ENCODE measurements around the gene CACNA1S.

Gene CACNA1S

GRCh38 chr1:201137024-201137392 lies 24.8 kb upstream of the CACNA1S start:
- Histone ChIP-seq H3K27me3 (ENCODE audit: low read depth, low read length) (no peaks in the 10 kb centered on the region), H4K20me1 (ENCODE audit: insufficient read depth, low read length) (peaks cover 4% of the 10 kb centered on the region; the same call in 1 of the 2 replicates), H2AFZ (ENCODE audit: low read depth, low read length) (no peak overlapping the region), H3K4me3 (ENCODE audit: low read length) (no peak overlapping the region), H3K4me1 (ENCODE audit: low read length) (no peaks in the 10 kb centered on the region), H3K9me3 (ENCODE audit: insufficient read depth, low read length) (no peaks in the 10 kb centered on the region), H3K4me2 (ENCODE audit: low read length) (no peak overlapping the region), H3K36me3 (replicated peaks; ENCODE audit: low read depth, low read length) (peaks cover 30% of the 10 kb centered on the region), H3K27ac (ENCODE audit: low read length) (no peak overlapping the region), H3K79me2 (ENCODE audit: low read length) (no peaks in the 10 kb centered on the region), H3K9ac (ENCODE audit: low read length) (no peak overlapping the region)
- TF ChIP-seq EZH2phosphoT487 (IDR thresholded peaks at IDR 0.05; ENCODE audit: low read depth) = no peak
- TF ChIP-seq, protein P1, sequence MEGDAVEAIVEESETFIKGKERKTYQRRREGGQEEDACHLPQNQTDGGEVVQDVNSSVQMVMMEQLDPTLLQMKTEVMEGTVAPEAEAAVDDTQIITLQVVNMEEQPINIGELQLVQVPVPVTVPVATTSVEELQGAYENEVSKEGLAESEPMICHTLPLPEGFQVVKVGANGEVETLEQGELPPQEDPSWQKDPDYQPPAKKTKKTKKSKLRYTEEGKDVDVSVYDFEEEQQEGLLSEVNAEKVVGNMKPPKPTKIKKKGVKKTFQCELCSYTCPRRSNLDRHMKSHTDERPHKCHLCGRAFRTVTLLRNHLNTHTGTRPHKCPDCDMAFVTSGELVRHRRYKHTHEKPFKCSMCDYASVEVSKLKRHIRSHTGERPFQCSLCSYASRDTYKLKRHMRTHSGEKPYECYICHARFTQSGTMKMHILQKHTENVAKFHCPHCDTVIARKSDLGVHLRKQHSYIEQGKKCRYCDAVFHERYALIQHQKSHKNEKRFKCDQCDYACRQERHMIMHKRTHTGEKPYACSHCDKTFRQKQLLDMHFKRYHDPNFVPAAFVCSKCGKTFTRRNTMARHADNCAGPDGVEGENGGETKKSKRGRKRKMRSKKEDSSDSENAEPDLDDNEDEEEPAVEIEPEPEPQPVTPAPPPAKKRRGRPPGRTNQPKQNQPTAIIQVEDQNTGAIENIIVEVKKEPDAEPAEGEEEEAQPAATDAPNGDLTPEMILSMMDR (IDR thresholded peaks at IDR 0.05; ENCODE audit: low read depth, low read length) = no peak

GRCh38 chr1:201136355-201137023 lies 24.3 kb upstream of the CACNA1S start:
- H3K36me3 ChIP-seq (replicated peaks; ENCODE audit: low read depth, low read length) = peaks cover 27% of the 10 kb centered on the region
- no peak overlapping the region for H2AFZ ChIP-seq (ENCODE audit: low read depth, low read length)
- peaks cover 4% of the 10 kb centered on the region; the same call in 1 of the 2 replicates for H4K20me1 ChIP-seq (ENCODE audit: insufficient read depth, low read length)
- TF ChIP-seq EZH2phosphoT487 (IDR thresholded peaks at IDR 0.05; ENCODE audit: low read depth) = no peak
- TF ChIP-seq, protein P1 (IDR thresholded peaks at IDR 0.05; ENCODE audit: low read depth, low read length) = no peak
- H3K4me2 ChIP-seq (ENCODE audit: low read length) = no peak overlapping the region
- H3K9me3 ChIP-seq (ENCODE audit: insufficient read depth, low read length) = no peaks in the 10 kb centered on the region
- H3K27ac ChIP-seq (ENCODE audit: low read length) = no peak overlapping the region
- H3K4me3 ChIP-seq (ENCODE audit: low read length) = no peak overlapping the region
- no peaks in the 10 kb centered on the region for H3K4me1 ChIP-seq (ENCODE audit: low read length)
- no peak overlapping the region for H3K9ac ChIP-seq (ENCODE audit: low read length)
- H3K27me3 ChIP-seq (ENCODE audit: low read depth, low read length) = no peaks in the 10 kb centered on the region
- no peaks in the 10 kb centered on the region for H3K79me2 ChIP-seq (ENCODE audit: low read length)

DNA sequence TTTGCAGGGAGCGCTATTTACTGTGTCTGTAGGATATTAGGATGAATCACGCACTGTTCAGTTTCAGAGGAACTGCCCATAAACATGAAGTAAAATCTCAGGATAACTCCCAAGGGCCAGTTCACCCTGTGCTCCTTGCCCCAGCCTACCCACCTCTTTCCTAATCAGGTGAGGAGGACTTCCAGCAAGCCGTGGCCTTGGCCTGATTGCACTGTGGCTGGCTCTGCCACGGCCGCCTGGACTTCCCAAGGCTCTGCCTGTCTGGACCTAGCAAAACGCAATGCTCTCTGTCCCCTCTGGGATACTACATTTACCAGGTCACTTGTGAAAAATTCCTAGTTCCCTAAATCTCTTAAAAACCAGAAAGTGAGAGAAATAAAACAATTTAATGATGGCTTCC lies 22.2 kb upstream of the CACNA1S start:
- Histone ChIP-seq H4K20me1 (ENCODE audit: insufficient read depth, low read length) (no peaks in the 10 kb centered on the region; the same call in 1 of the 2 replicates), H3K4me2 (ENCODE audit: low read length) (no peak overlapping the region), H3K79me2 (ENCODE audit: low read length) (no peaks in the 10 kb centered on the region), H3K27me3 (ENCODE audit: low read depth, low read length) (no peaks in the 10 kb centered on the region), H3K27ac (ENCODE audit: low read length) (no peak overlapping the region), H3K4me1 (ENCODE audit: low read length) (no peaks in the 10 kb centered on the region), H3K9me3 (ENCODE audit: insufficient read depth, low read length) (no peaks in the 10 kb centered on the region), H3K9ac (ENCODE audit: low read length) (no peak overlapping the region), H2AFZ (ENCODE audit: low read depth, low read length) (no peak overlapping the region), H3K4me3 (ENCODE audit: low read length) (no peak overlapping the region), H3K36me3 (replicated peaks; ENCODE audit: low read depth, low read length) (peaks cover 12% of the 10 kb centered on the region)
- TF ChIP-seq EZH2phosphoT487 (IDR thresholded peaks at IDR 0.05; ENCODE audit: low read depth) = no peak
- TF ChIP-seq, protein P1 (IDR thresholded peaks at IDR 0.05; ENCODE audit: low read depth, low read length) = no peak

DNA sequence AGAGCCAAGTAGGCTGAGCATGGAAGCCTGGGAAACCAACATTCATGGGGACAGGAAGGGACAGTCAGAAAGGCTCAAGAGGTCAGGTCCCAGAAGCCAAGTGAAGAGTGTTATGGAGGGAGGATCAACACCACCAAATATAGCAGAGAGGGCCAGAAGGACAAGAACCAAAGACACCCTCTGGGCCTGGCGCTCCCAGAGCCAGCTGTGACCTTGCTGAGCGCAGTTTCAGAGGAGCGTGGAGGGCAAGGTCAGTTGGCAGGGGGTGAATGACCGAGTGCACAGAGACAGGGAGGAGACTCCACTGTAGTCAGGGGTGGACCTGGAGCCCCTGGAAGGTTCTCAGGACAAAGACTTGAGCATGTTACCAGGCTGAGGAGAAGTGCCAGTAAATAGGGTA lies 19.2 kb upstream of the CACNA1S start:
- H3K36me3 ChIP-seq (replicated peaks; ENCODE audit: low read depth, low read length) = peaks cover 5% of the 10 kb centered on the region
- no peaks in the 10 kb centered on the region for H3K79me2 ChIP-seq (ENCODE audit: low read length)
- H4K20me1 ChIP-seq (ENCODE audit: insufficient read depth, low read length) = no peaks in the 10 kb centered on the region
- TF ChIP-seq, protein P1 (IDR thresholded peaks at IDR 0.05; ENCODE audit: low read depth, low read length) = no peak
- TF ChIP-seq EZH2phosphoT487 (IDR thresholded peaks at IDR 0.05; ENCODE audit: low read depth) = no peak
- H3K27me3 ChIP-seq (ENCODE audit: low read depth, low read length) = no peaks in the 10 kb centered on the region
- no peak overlapping the region for H3K9ac ChIP-seq (ENCODE audit: low read length)
- H3K4me3 ChIP-seq (ENCODE audit: low read length) = no peak overlapping the region
- no peak overlapping the region for H3K27ac ChIP-seq (ENCODE audit: low read length)
- no peak overlapping the region for H2AFZ ChIP-seq (ENCODE audit: low read depth, low read length)
- no peaks in the 10 kb centered on the region for H3K4me1 ChIP-seq (ENCODE audit: low read length)
- no peaks in the 10 kb centered on the region for H3K9me3 ChIP-seq (ENCODE audit: insufficient read depth, low read length)
- H3K4me2 ChIP-seq (ENCODE audit: low read length) = no peak overlapping the region
